Gastroesophageal sphincter (tissue), 3 donors: Measurements from ENCODE around the gene GATAD2A.

ENCODE experiments used
- EP300 ChIP-seq: sonication (generic); formaldehyde crosslinking; IDR thresholded peaks from one replicate; pipeline ENCODE4 v1.6.1; 2017; ENCODE audit warnings: antibody characterized with exemption, mild to moderate bottlenecking
- POLR2A ChIP-seq, 2 donors: fragments of 450-650 bp; IDR thresholded peaks; one replicate each; pipeline ENCODE4 v1.6.1; 2017; ENCODE audit warnings: antibody characterized with exemption in 2 of 2, mild to moderate bottlenecking in 2 of 2, moderate library complexity in 1 of 2
- POLR2AphosphoS5 ChIP-seq: sonication (generic); formaldehyde crosslinking; IDR thresholded peaks from one replicate; pipeline ENCODE4 v1.6.1; 2017; ENCODE audit warnings: antibody characterized with exemption
- TF ChIP-seq, protein P1 (sequence below), 4 experiments: fragments of 200-600 bp in 2 of 4; fragments of 450-650 bp in 2 of 4; sonication (generic) in 1 of 4; IDR thresholded peaks; one replicate each; pipeline ENCODE4 v1.5.1; 2017 to 2019; ENCODE audit warnings: antibody characterized with exemption in 4 of 4, mild to moderate bottlenecking in 2 of 4, moderate library complexity in 2 of 4

GRCh38 chr19:19459707-19460251, 54.3 kb downstream of the GATAD2A start:
- TF ChIP-seq, protein P1, sequence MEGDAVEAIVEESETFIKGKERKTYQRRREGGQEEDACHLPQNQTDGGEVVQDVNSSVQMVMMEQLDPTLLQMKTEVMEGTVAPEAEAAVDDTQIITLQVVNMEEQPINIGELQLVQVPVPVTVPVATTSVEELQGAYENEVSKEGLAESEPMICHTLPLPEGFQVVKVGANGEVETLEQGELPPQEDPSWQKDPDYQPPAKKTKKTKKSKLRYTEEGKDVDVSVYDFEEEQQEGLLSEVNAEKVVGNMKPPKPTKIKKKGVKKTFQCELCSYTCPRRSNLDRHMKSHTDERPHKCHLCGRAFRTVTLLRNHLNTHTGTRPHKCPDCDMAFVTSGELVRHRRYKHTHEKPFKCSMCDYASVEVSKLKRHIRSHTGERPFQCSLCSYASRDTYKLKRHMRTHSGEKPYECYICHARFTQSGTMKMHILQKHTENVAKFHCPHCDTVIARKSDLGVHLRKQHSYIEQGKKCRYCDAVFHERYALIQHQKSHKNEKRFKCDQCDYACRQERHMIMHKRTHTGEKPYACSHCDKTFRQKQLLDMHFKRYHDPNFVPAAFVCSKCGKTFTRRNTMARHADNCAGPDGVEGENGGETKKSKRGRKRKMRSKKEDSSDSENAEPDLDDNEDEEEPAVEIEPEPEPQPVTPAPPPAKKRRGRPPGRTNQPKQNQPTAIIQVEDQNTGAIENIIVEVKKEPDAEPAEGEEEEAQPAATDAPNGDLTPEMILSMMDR (IDR thresholded peaks at IDR 0.05), result no peak
- TF ChIP-seq POLR2A (IDR thresholded peaks at IDR 0.05) (no peak), POLR2AphosphoS5 (no peak), EP300 (no peak)
